GM23338 (cell line): ENCODE results near the gene MIAT. TPM values are rescaled to one million over a fixed set of nuclear protein-coding genes. Genes with fewer than 3 reads are reported as not detected.

Experiments used
- ATAC-seq: fragments of 200-7000 bp; cut with Tn5 transposase; 3 replicates; pipeline ENCODE4 v1.9.1; 2020
- DNase-seq: peaks from one replicate; pipeline ENCODE4 v3.0.0-alpha.2; 2015; ENCODE audit warnings: low spot score
- H2AFZ ChIP-seq: fragments of 200-600 bp; sonication (generic); 2 replicates; pipeline ENCODE4 v1.8.0; 2016; ENCODE audit warnings: antibody characterized with exemption, mild to moderate bottlenecking, moderate library complexity
- H3F3A ChIP-seq: fragments of 200-600 bp; sonication (generic); replicated peaks from 2 replicates; pipeline ENCODE4 v1.8.0; 2017; ENCODE audit warnings: antibody characterized with exemption, mixed run types, low read depth
- H3K27ac ChIP-seq: fragments of 200-600 bp; sonication (generic); 2 replicates; pipeline ENCODE4 v1.6.1; 2016; ENCODE audit warnings: low read depth
- H3K27me3 ChIP-seq: fragments of 200-600 bp; sonication (generic); 2 replicates; pipeline ENCODE4 v1.8.0; 2016; ENCODE audit warnings: mild to moderate bottlenecking, mixed run types, moderate library complexity; ENCODE audit not compliant: insufficient read depth
- H3K36me3 ChIP-seq: fragments of 200-600 bp; sonication (generic); 2 replicates; pipeline ENCODE4 v1.8.0; 2016; ENCODE audit warnings: mild to moderate bottlenecking; ENCODE audit not compliant: insufficient read depth
- H3K4me1 ChIP-seq: fragments of 200-600 bp; sonication (generic); 2 replicates; pipeline ENCODE4 v1.8.0; 2016; ENCODE audit warnings: mild to moderate bottlenecking, moderate library complexity; ENCODE audit not compliant: insufficient read depth
- H3K4me2 ChIP-seq: fragments of 200-600 bp; sonication (generic); 2 replicates; pipeline ENCODE4 v1.7.1; 2017; ENCODE audit warnings: mixed run types
- H3K4me3 ChIP-seq: fragments of 200-600 bp; sonication (generic); 2 replicates; pipeline ENCODE4 v1.6.1; 2016; ENCODE audit warnings: mixed run types
- H3K79me2 ChIP-seq: fragments of 200-600 bp; sonication (generic); replicated peaks from 2 replicates; pipeline ENCODE4 v1.8.0; 2017; ENCODE audit warnings: mild to moderate bottlenecking; ENCODE audit not compliant: insufficient read depth
- H3K9me2 ChIP-seq: fragments of 200-600 bp; sonication (generic); 2 replicates; pipeline ENCODE4 v1.8.0; 2017; ENCODE audit not compliant: insufficient read depth
- H4K20me1 ChIP-seq: fragments of 200-600 bp; sonication (generic); replicated peaks from 2 replicates; pipeline ENCODE4 v1.8.0; 2017; ENCODE audit warnings: mild to moderate bottlenecking; ENCODE audit not compliant: insufficient read depth
- H3K27ac Mint-ChIP-seq: 2 replicates; pipeline ENCODE4 v1.8.0; 2020; ENCODE audit warnings: inconsistent platforms, mild to moderate bottlenecking, moderate library complexity, mixed read lengths
- H3K27me3 Mint-ChIP-seq: 3 replicates; pipeline ENCODE4 v1.8.0; 2022; ENCODE audit warnings: low read depth, mild to moderate bottlenecking, moderate library complexity, mixed read lengths, inconsistent platforms; ENCODE audit not compliant: insufficient read depth, poor library complexity
- H3K36me3 Mint-ChIP-seq: 3 replicates; pipeline ENCODE4 v1.8.0; 2021; ENCODE audit warnings: low read depth, mild to moderate bottlenecking, inconsistent platforms, moderate library complexity, mixed read lengths
- H3K4me1 Mint-ChIP-seq: 3 replicates; pipeline ENCODE4 v1.8.0; 2020; ENCODE audit warnings: mild to moderate bottlenecking, inconsistent platforms, mixed read lengths
- H3K4me3 Mint-ChIP-seq: 3 replicates; pipeline ENCODE4 v1.8.0; 2021; ENCODE audit warnings: moderate library complexity, mild to moderate bottlenecking, inconsistent platforms, mixed read lengths
- H3K9me3 Mint-ChIP-seq: 3 replicates; pipeline ENCODE4 v1.8.0; 2020; ENCODE audit warnings: moderate library complexity, mild to moderate bottlenecking, inconsistent platforms, mixed read lengths
- CREB1 ChIP-seq: fragments of 250-450 bp; sonication (Bioruptor Pico); IDR thresholded peaks from 2 replicates; pipeline ENCODE4 v1.5.0; 2020; ENCODE audit warnings: low read depth, mild to moderate bottlenecking, moderate library complexity
- CTCF ChIP-seq, 2 experiments: fragments of 200-600 bp in 1 of 2; sonication (generic) in 1 of 2; conservative IDR thresholded peaks; 2 replicates each; pipeline versions ENCODE4 v1.5.1 to v1.6.1; 2016 to 2017; ENCODE audit warnings: antibody characterized with exemption in 2 of 2, low read depth in 2 of 2, mild to moderate bottlenecking in 2 of 2, moderate library complexity in 1 of 2
- ETS1 ChIP-seq: IDR thresholded peaks from 2 replicates; pipeline ENCODE4 v1.6.1; 2016; ENCODE audit warnings: antibody characterized with exemption
- EZH2 ChIP-seq: fragments of 200-600 bp; sonication (generic); IDR thresholded peaks from one replicate; pipeline ENCODE4 v1.8.0; 2017; ENCODE audit warnings: antibody characterized with exemption, mild to moderate bottlenecking, low read depth; ENCODE audit not compliant: unreplicated experiment
- EZH2phosphoT487 ChIP-seq: fragments of 200-600 bp; sonication (generic); IDR thresholded peaks from one replicate; pipeline ENCODE4 v1.8.1; 2018; ENCODE audit warnings: antibody characterized with exemption; ENCODE audit not compliant: unreplicated experiment
- JUNB ChIP-seq: IDR thresholded peaks from one replicate; pipeline ENCODE4 v1.6.1; 2016; ENCODE audit warnings: antibody characterized with exemption; ENCODE audit not compliant: unreplicated experiment
- NANOG ChIP-seq: IDR thresholded peaks from 2 replicates; pipeline ENCODE4 v1.6.1; 2016; ENCODE audit warnings: antibody characterized with exemption, borderline replicate concordance
- POLR2AphosphoS5 ChIP-seq: IDR thresholded peaks from 2 replicates; pipeline ENCODE4 v1.6.1; 2016; ENCODE audit warnings: antibody characterized with exemption, low read depth
- STAT1 ChIP-seq: IDR thresholded peaks from one replicate; pipeline ENCODE4 v1.6.1; 2016; ENCODE audit warnings: antibody characterized with exemption; ENCODE audit not compliant: unreplicated experiment
- ZNF114 ChIP-seq: fragments of 250-450 bp; sonication (Bioruptor Pico); IDR thresholded peaks from 2 replicates; pipeline ENCODE4 v1.5.0; 2020; ENCODE audit warnings: mild to moderate bottlenecking, moderate library complexity
- ZNF331 ChIP-seq: fragments of 250-450 bp; sonication (Bioruptor Pico); IDR thresholded peaks from 2 replicates; pipeline ENCODE4 v1.5.0; 2020; ENCODE audit warnings: low read depth, mild to moderate bottlenecking, moderate library complexity
- ZNF462 ChIP-seq: fragments of 250-450 bp; sonication (Bioruptor Pico); IDR thresholded peaks from 2 replicates; pipeline ENCODE4 v1.5.0; 2020; ENCODE audit warnings: mild to moderate bottlenecking, moderate library complexity
- polyA plus RNA-seq: library from polyadenylated mRNA; unstranded; fragments of >200 nt; fragmentation: Nextera tagmentation; extraction: Ambion mirVana; gene quantifications from 2 replicates; pipeline ENCODE4 v1.2.1, GENCODE V29; 2016
- total RNA-seq: library from RNA; depleted of rRNA; stranded (reverse); fragments of >200 nt; shearing (Covaris generic); gene quantifications from 2 replicates; pipeline ENCODE4 v1.2.3, GENCODE V29; 2014

MIAT gene
- total and polyA plus RNA-seq, 2 experiments from 2014 or later = 10.0 to 63.6 TPM

GRCh38 chr22:26634189-26634588, 23.2 kb upstream of the MIAT start (continued):
- TF ChIP-seq CTCF (conservative IDR thresholded peaks at IDR 0.05; ENCODE audit: low read depth in 2 of 2) = no peak
- TF ChIP-seq JUNB = no peak
- no peak for TF ChIP-seq POLR2AphosphoS5
- no peak for TF ChIP-seq NANOG
- no peak for TF ChIP-seq ZNF331 (CRISPR knock-in tag)

GRCh38 chr22:26635117-26635516, 22.3 kb upstream of the MIAT start:
- H3K9me2 ChIP-seq = no peaks in the 10 kb centered on the region
- TF ChIP-seq CREB1 (CRISPR knock-in tag) = no peak
- no peak for TF ChIP-seq ZNF114 (CRISPR knock-in tag)
- TF ChIP-seq EZH2 = no peak
- no peak for TF ChIP-seq STAT1
- no peak for TF ChIP-seq ZNF462
- no peak for TF ChIP-seq POLR2AphosphoS5
- no peak for TF ChIP-seq EZH2phosphoT487
- TF ChIP-seq CTCF (conservative IDR thresholded peaks at IDR 0.05; ENCODE audit: low read depth in 2 of 2) = no peak
- no peak for TF ChIP-seq ZNF331 (CRISPR knock-in tag)
- TF ChIP-seq ETS1 = no peak
- TF ChIP-seq NANOG = no peak

More at GRCh38 chr22:26635117-26635516, 22.3 kb upstream of the MIAT start:
- no peak for DNase-seq
- peaks cover 18% of the 10 kb centered on the region; the same call in 1 of the 2 replicates for H3K4me1 ChIP-seq
- no peak overlapping the region for H3K27ac ChIP-seq
- no peaks in the 10 kb centered on the region for H3K27me3 ChIP-seq
- no peak overlapping the region for H3K4me2 ChIP-seq
- Mint-ChIP-seq H3K36me3 (0 out of 3 replicates have a peak, but pooled peaks cover 3% of the 10 kb centered on the region), H3K27me3 (peaks cover 15% of the 10 kb centered on the region), H3K27ac (no peak overlapping the region), H3K9me3 (no peaks in the 10 kb centered on the region; the same call in 2 of the 3 replicates), H3K4me3 (no peak overlapping the region), H3K4me1 (peaks cover 19% of the 10 kb centered on the region)
- no peak overlapping the region for H2AFZ ChIP-seq
- no peaks in the 10 kb centered on the region for H3K36me3 ChIP-seq
- 0 out of 2 replicates have a peak, but pooled peaks cover 3% of the 10 kb centered on the region for H3F3A ChIP-seq
- H4K20me1 ChIP-seq = no peaks in the 10 kb centered on the region
- H3K4me3 ChIP-seq = no peak overlapping the region
- ATAC-seq = no peak
- H3K79me2 ChIP-seq = no peaks in the 10 kb centered on the region
